HG03432 (cell line): ENCODE results near the gene TCF15.

Experiments used
- ATAC-seq: cut with Tn5 transposase; IDR thresholded peaks from one replicate; pipeline ENCODE4 v1.9.1; 2021; ENCODE audit warnings: mild to moderate bottlenecking, moderate library complexity; ENCODE audit not compliant: unreplicated experiment

The TCF15 gene

DNA sequence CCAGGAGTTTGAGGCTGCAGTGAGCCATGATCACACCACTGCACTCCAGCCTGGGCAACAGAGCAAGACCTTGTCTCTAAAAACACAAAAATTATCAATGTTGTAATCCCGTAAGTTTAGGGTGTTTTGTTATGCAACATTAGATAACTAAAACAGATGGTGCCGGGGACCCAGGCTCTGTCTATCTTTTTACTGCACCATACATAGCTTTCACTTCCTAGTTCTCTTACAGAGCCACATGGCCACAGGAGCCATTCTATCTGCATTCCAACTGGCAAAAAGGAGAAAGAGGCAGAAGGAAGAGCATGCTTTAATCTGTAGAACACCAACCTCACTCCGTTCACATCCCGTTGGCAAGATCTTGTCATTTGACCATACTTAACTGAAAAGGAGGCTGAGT is 5.4 kb upstream of the TCF15 start:
- no peak for ATAC-seq

- ATAC-seq: no peak
Observed at GRCh38 chr20:611843-612185, 1.7 kb upstream of the TCF15 start.

- ATAC-seq: no peak
Observed at GRCh38 chr20:611047-611842, 1.1 kb upstream of the TCF15 start.

DNA sequence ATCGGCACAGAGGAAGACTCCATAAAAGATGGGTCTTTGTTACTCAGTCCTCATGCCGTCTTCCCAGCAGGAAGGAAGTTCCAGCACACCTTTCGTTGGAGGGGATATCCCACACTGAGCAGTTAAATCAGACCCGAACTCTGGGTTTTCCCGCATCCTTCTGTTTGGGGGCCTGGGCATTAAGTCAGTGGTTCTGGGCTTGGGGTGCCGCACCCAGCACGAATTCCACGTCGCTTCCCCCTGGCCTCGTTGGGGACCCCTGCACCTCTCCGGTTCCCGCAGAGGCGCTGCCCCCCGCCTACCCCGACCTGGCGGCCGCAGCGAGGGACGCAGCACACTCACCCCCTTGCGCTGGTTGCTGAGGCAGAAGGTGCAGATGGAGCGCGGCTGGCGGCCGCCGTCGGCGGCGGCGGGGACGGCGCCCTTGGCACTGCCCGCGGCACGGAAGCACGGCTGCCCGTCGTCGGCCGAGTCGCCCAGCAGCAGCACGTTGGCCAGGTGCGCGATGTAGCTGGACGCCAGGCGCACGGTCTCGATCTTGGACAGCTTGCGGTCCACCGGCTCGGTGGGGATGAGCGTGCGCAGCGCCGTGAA is 641 bp downstream of the TCF15 start:
- no peak for ATAC-seq

DNA sequence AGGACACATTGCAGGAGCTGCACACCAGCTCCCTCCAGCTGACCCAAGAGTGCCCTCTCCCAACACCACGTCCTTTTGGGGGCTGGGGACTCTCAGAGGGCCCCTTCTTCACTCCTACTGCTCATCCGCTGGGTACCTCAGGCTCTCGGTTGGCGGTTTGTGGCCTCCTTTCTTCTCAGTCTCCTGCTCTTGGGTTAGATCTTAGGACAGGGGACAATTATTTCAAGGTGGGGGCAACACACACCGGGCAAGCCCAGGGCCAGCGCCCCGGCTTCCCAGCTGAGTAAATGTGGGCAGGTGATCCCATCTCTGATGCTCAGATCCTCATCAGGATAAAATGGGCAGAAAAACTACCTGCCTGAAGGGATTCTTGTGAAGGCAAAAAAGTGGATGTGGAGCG is 1.1 kb downstream of the TCF15 start:
- no peak for ATAC-seq

- no peak for ATAC-seq
Observed at GRCh38 chr20:607476-607875, 2.6 kb downstream of the TCF15 start.

DNA sequence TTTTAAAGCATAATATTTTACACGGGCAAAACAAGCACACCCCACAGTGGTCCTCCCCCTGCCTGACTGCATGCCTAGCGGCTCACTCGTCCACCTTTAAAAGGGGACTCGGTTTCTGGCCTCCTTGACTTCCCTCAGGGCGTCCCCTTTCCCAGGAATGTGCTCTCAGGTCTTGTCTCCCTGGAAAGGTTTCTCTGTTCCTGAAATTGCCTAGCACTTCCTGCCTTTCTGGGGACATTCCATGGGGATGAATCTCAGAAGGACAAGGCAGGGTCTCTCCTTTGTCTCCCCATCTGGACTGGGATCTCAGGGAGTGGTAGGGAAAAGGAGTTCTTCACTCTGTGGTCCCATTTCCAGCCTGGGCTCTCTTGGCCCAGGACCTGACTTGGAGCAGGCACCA is 4.9 kb downstream of the TCF15 start:
- no peak for ATAC-seq

GRCh38 chr20:603116-603640 is 6.9 kb downstream of the TCF15 start:
- no peak for ATAC-seq

DNA sequence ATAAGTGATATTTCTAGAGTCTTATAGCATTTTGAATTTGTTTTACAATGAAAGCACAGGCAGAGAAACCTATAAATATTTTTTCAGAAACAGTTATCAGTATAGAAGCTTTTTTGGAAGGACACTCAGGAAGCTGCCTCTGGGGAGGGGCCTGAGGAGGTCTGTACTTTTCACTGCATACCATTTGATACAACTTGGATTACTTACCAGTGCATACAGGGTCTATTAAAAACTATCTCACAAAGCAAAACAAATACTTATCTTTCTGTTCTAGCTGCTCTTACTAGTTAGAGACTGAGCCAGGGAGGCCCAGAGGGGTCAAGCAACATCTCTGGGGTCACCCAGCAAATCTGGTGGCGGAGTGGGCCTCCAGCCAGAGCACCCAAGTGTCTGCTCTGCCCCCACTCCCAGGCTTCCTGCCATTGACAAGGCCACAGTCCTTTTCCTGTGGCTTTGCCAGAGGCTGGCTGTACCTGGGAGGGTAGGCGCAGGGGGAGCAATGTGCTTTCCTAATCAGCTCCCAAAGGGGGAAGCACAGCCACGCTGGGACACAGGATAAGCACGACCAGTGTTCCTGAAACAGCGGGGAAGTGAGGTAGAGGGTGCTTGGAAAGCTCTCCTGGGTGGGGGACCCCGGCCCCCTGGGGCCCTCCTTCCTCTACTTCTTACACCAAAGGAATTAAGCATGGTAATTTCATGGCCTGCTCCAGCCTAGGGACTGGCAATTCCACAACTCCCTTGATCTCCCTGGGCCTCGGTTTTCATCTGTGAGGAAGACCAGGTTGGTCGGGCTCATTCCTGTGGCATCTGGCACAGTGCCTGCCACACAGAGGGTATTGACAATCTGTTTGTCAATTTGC is 7.8 kb downstream of the TCF15 start:
- ATAC-seq: no peak

DNA sequence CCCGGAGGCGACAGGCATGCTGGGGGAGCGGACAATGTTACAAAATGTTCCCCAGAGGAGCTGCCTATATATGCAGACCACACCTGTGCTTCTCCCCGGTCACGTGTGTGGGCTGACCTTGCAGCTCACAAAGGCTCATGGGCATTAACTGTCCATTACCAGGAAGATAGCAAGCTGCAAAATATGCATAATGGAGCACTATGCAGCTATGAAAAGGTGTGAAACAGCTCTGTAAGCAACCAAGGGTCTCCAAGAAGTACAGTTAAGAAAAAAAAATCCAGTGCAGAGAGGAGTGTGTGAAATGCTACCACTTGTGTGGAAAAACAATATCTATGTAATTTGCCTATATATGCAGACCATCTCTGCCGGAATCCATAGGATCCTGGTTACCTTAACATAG is 9.4 kb downstream of the TCF15 start:
- no peak for ATAC-seq

DNA sequence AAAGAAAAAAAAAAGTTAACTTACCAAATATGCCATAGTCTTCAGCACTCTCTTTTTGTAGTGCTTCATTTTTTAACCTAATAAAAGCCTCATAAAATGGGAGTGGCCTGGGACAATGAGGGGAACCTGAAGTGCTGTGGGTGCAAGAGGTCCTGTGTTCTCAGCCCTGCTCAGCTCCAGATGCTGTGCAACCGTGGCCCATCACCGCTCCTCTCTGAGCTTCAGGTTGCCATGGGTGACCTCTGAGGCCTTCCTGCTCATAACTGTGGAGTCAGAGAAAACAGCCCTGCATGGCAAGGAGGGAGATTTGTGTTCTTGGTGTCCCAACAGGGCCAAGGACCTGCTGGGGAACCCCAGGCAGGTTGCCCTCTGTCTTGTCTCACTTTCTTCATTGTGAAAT is 10.0 kb downstream of the TCF15 start:
- ATAC-seq: no peak

DNA sequence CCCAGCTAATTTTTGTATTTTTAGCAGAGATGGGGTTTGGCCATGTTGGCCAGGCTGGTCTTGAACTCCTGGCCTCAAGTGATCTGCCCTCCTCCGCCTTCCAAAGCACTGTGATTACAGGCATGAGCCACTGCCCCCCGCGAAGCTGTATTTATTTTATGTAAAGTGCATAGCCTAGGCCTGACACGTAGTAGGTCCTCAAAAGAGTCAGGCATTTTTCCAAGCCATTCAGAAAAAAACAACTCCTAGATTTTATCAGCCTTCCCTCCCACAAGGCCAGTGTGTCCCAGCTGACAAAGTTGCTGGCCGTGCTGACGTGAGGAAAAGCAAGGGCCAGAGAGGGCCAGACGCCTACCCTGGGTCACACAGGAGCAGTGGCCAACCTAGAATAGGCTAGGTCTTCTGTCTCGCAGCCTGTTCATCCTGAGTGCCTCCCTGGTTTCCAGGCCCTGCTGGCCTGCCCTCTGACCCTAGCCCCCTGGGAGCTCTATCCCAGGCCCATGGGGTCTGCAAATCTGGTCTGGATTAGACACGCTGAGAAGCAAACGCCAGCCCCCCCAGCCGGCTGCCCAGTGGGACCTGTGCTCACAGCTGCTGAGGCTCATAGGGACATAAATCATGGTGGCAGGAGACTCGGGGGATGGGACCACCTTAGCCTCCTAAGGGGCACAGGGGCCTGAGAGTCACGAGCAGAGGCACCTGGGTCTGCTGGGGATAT is 11.8 kb downstream of the TCF15 start:
- no peak for ATAC-seq

DNA sequence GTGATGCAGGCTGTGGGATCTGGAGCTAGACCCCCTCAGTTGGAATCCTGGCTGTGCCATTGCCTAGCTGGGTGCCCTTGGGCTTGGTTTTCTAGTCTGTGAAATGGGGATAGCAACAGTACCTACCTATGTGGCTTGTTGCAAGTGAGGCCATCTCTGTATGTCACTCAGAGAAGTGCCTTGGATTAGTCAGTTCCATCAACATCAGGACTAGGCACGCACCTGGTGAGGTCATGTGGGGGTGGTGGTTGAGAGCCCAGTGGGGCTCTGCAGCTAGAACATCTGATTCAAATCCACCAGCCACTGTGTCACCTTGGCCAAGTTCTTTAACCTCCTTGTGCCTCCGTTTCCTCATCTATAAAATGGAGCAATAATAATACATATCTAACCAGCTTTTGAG is 12.5 kb downstream of the TCF15 start:
- ATAC-seq: no peak

GRCh38 chr20:595330-596308 is 14.5 kb downstream of the TCF15 start:
- ATAC-seq: no peak

GRCh38 chr20:592506-592905 is 17.6 kb downstream of the TCF15 start:
- no peak for ATAC-seq

GRCh38 chr20:591941-592340 is 18.2 kb downstream of the TCF15 start:
- no peak for ATAC-seq

GRCh38 chr20:588932-589672 is 21.0 kb downstream of the TCF15 start:
- peak; percentile 80 for ATAC-seq

DNA sequence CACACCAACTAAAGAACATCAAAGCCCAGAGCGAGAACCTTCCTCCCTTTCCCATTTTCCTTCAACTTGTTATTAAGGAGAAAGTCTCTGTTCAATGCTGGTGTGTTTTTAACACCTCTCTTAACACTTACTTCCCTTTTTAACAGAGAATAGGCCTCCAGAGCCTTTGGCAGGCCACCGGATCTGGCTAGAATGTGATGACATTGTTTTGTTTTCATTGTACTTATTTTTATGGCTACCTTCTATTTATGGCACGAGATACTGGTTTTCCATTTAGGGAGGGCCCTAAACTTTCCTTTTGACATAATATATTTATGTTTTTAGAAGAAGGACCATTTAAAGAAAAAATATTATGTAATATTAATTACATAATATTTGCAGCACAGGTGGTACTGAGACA is 21.6 kb downstream of the TCF15 start:
- ATAC-seq: no peak

DNA sequence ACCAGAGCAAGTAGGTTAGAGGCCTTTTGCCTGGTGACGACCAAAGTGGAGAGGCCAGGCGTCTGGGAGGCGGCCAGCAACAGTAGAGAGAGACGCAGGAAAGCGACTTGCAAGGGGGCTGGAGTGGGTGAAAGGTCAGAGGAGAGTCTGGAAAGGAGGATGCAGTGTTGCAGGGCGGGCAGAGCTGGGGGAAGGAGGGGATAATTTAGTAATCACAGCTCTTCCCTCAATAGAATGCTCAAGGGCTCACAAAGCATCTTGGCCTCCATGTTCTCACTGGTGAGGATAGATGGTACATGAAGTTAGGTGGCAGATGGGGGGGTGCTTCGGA is 25.2 kb downstream of the TCF15 start:
- ATAC-seq: no peak
